GM12801 (cell line): ENCODE measurements around the gene TPM1.

ENCODE experiments used
- TF ChIP-seq, protein P1 (sequence below): IDR thresholded peaks from one replicate; pipeline ENCODE4 v1.5.1; 2011; ENCODE audit warnings: control low read depth; ENCODE audit not compliant: insufficient read length; ENCODE audit errors: extremely low read depth

The TPM1 gene

DNA sequence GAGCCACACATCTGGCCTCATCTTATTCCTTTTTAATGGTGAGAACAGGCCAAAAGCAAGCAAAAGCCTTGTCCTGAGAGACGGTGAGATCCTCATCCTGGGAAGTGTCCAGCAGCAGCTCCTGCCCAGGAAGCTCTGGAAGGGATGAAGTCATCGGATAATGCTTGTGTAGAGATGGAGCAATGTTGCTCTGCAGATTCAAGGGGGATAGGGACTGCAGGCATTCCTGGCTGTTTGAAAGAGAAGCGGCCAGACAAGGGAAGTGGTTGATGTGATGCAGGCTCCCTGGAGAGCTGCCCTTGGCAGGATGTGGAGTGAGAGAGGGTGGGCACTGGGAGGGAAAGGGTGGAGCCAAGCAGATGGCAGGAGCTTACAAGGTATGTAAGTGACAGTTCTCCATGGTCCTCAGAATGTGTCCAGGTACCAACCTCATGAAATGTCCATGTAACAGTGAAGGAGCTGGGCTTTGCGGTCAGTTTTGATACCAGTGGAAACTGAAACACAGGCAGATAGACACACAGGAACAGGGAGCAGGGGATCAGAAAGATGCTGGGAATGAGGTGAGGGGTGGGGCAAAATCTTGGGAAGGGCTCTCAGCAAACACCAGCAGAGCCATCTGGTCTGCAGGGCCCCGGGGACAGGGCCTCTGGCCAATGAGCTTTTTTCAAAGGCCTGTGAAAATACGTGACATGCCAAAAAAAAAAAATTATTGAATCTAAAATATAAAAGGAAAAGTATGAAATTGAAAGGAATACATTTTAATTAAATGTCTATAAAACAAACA, 46.9 kb downstream of the TPM1 start:
- TF ChIP-seq, protein P1, sequence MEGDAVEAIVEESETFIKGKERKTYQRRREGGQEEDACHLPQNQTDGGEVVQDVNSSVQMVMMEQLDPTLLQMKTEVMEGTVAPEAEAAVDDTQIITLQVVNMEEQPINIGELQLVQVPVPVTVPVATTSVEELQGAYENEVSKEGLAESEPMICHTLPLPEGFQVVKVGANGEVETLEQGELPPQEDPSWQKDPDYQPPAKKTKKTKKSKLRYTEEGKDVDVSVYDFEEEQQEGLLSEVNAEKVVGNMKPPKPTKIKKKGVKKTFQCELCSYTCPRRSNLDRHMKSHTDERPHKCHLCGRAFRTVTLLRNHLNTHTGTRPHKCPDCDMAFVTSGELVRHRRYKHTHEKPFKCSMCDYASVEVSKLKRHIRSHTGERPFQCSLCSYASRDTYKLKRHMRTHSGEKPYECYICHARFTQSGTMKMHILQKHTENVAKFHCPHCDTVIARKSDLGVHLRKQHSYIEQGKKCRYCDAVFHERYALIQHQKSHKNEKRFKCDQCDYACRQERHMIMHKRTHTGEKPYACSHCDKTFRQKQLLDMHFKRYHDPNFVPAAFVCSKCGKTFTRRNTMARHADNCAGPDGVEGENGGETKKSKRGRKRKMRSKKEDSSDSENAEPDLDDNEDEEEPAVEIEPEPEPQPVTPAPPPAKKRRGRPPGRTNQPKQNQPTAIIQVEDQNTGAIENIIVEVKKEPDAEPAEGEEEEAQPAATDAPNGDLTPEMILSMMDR = no peak

DNA sequence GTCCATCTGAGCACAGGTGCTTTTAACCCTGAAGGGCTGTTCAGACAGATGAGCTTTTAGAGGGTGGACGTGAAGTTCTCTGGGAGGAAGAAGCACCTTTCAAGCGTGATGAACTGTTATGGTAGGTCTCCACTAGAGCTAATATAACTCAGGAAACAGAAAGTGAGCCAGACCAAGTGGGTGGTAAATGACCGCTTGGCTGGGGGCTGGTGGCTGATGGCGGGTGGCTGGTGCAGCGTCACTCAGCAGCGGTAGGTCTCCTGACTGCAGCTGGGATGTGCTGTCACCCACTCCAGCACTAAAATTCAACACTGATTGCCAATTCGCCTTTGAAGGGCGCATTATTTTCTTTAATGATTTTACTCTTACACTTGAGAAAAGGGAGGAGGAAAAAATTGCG, 47.9 kb downstream of the TPM1 start:
- TF ChIP-seq, protein P1 = no peak

DNA sequence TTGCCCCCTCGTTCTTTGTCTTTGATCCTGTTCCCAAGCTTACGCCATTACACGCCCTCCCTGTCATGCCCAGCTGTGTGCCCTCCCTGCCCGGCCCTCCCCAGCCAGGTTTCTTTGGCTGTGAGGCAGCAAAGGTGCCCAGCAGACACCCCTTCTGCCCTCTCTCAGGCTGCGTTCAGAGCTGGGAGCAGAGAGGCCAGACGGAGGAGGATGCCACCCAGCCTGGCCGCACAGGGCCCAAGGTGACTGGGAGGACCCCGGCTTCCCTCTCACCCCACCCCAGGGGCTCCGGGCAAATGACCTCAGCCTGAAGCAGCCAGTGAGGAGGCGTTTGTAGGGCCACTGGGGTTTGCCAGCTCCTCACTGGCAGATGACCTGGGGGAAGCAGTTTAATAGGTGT, 48.3 kb downstream of the TPM1 start:
- TF ChIP-seq, protein P1 = no peak

DNA sequence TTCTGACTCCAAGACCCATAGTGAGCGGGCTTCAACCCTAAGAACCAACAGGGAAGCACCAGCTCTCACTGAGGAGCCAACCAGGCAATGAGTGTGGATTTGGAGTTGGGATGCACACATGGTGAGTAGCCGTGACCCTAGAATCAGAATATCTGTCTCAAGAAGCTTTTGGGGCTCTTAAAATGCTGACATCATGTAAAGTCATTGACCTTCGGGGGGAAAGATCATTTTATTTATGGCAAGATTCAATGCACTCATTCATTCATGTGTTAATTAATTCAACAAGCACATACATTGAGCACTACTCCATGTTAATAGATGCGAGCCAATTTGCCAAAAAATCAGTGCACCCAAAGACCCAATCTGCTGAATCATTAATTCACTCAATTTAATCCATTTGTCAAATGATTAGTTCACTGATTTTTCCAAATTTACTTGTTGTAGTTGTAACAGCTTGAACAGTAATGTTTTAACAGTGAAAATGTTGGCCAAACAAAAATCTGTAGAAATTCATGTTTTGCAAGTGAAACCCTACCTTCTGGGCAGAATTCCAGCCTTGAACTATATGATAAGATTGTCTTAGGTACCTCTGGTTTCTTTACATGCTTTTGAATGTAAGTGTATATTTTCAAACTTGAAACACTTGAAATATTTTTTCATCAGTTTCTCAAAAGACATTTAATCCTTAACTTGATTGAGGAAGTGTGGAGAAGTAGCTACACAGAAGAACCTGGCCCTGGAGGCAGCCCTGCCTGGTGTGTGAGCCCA, 49.3 kb downstream of the TPM1 start:
- TF ChIP-seq, protein P1 = no peak

GRCh38 chr15:63093486-63094205, 51.1 kb downstream of the TPM1 start:
- TF ChIP-seq, protein P1 = no peak

DNA sequence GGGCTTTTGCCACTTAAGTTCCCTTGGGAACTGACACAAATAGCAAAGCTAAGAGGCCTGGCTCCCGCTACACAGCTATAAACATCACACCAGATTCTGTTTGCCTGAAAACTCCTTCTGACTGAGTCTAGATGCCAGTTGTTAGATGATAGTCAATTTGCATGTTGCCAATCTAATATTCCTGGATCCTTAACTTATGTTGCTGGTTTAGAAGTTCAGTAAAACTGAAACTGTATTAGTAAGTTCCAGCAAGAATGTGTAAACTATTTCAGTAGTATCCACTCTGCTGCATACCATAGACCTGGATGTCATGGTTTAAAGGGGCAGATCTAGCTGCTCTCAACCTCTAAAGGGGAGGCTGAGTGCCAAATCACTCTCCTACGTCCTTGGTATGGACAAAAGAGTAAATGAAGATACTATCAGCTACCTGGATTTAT, 52.0 kb downstream of the TPM1 start:
- TF ChIP-seq, protein P1 = no peak

GRCh38 chr15:63096178-63096577, 53.6 kb downstream of the TPM1 start:
- TF ChIP-seq, protein P1 = no peak
